Thyroid gland (tissue), 4 donors: Measurements from ENCODE around the gene GRB10. TPM values are rescaled to one million over a fixed set of nuclear protein-coding genes. Genes with fewer than 3 reads are reported as not detected.

Experiments
- DNase-seq, 2 donors: peaks; one replicate each; pipeline ENCODE4 v3.0.0-alpha.2; 2019
- H3K27ac ChIP-seq, 3 donors: fragments of 200-600 bp; sonication (generic); 1 replicate in 2 of 3; 2 replicates in 1 of 3; pipeline ENCODE4 v1.5.1; 2016 to 2019; ENCODE audit warnings: mild to moderate bottlenecking in 1 of 3, moderate library complexity in 1 of 3
- H3K27me3 ChIP-seq: fragments of 200-600 bp; sonication (generic); one replicate; pipeline ENCODE4 v1.5.1; 2019
- H3K36me3 ChIP-seq, 2 donors: fragments of 200-600 bp; sonication (generic); one replicate each; pipeline ENCODE4 v1.5.1; 2016 to 2019
- H3K4me1 ChIP-seq, 2 donors: fragments of 200-600 bp; sonication (generic); one replicate each; pipeline ENCODE4 v1.5.1; 2017 to 2019
- H3K4me3 ChIP-seq, 3 donors: fragments of 200-600 bp; sonication (generic); replicated peaks in 1 of 3; 1 replicate in 2 of 3; 2 replicates in 1 of 3; pipeline ENCODE4 v1.5.1; 2016; ENCODE audit warnings: mild to moderate bottlenecking in 1 of 3
- H3K9me3 ChIP-seq: fragments of 200-600 bp; sonication (generic); one replicate; pipeline ENCODE4 v1.5.1; 2017
- POLR2A ChIP-seq, 2 donors: fragments of 450-650 bp; IDR thresholded peaks; one replicate each; pipeline ENCODE4 v1.6.1; 2017; ENCODE audit warnings: antibody characterized with exemption in 2 of 2, mild to moderate bottlenecking in 2 of 2, moderate library complexity in 1 of 2
- WGBS, 2 donors: methylation state at CpG; one replicate each; pipeline ENCODE4 v1.1.5; 2017; 5-methylcytosine and 5-hydroxymethylcytosine counted together
- intact Hi-C: fragments of 100-400 bp; cut with DNase I; formaldehyde crosslinking; loops from one replicate; pipeline ENCODE4 v1.15.1; 2023
- total RNA-seq, 4 donors: library from RNA; depleted of rRNA; stranded (reverse); fragments of >200 nt; gene quantifications; one replicate each; pipeline ENCODE4 v1.2.3, GENCODE V29; 2016
- TF ChIP-seq, protein P1 (sequence below), 6 experiments: fragments of 200-600 bp in 3 of 6; fragments of 450-650 bp in 3 of 6; sonication (generic) in 3 of 6; IDR thresholded peaks; one replicate each; pipeline ENCODE4 v1.5.1; 2016 to 2019; ENCODE audit warnings: antibody characterized with exemption in 6 of 6, mild to moderate bottlenecking in 2 of 6, inconsistent platforms in 1 of 6, moderate library complexity in 1 of 6

Gene GRB10
- total RNA-seq, 4 donors from 2014 or later: 21.3 to 99.2 (median 39.6) TPM

DNA sequence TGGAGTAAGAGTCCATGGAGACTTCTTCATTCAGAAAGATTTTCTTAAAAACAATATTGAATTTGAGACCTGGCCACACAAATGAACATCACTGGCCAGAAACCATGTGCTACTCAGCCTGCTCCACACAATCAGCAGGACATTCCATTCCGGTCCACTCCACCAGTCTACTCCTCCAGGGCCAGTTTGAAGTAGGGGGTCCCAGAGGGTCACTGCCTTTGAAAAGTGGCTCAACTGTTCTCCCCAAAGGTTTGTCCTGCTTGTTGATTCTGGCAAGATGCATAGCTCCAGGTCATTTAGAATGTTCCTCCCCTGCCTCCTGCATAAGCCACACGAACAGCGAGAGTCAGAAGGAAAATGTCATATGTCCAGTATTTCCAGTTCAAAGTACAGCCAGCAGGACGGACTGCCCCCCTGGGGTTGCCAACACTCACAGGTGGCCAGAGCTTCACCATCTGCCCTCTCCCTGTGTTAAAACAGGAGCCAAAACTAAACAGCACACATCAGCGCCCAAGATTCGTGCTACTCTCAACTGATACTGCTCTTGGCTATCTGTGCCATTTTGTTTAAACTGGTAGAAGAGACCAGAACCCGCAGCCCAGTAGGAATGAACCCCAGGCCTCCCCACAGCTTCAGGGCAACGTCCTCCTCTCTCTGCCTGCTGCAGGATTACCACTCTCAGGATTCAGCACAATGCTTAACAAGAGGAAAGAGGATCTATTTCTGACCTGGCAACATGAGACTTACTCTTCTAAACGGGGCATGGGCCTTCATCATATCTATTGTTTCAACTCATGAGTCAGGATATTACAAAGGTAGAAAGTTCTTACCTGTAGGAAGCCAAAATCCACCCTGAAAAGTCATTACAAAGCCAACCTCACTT, 11.3 kb downstream of the GRB10 start:
- Histone ChIP-seq H3K4me1 (no peaks in the 10 kb centered on the region), H3K9me3 (no peaks in the 10 kb centered on the region), H3K27me3 (no peaks in the 10 kb centered on the region), H3K4me3 (no peak overlapping the region), H3K36me3 (no peaks in the 10 kb centered on the region), H3K27ac (no peak overlapping the region)
- DNase-seq: no peak
- intact Hi-C loops: no loop called here
- 58 to 69% methylated on average over 9 of the region's 9 CpGs for WGBS, 2 donors
- no peak for TF ChIP-seq POLR2A (IDR thresholded peaks at IDR 0.05)
- TF ChIP-seq, protein P1, sequence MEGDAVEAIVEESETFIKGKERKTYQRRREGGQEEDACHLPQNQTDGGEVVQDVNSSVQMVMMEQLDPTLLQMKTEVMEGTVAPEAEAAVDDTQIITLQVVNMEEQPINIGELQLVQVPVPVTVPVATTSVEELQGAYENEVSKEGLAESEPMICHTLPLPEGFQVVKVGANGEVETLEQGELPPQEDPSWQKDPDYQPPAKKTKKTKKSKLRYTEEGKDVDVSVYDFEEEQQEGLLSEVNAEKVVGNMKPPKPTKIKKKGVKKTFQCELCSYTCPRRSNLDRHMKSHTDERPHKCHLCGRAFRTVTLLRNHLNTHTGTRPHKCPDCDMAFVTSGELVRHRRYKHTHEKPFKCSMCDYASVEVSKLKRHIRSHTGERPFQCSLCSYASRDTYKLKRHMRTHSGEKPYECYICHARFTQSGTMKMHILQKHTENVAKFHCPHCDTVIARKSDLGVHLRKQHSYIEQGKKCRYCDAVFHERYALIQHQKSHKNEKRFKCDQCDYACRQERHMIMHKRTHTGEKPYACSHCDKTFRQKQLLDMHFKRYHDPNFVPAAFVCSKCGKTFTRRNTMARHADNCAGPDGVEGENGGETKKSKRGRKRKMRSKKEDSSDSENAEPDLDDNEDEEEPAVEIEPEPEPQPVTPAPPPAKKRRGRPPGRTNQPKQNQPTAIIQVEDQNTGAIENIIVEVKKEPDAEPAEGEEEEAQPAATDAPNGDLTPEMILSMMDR (IDR thresholded peaks at IDR 0.05): no peak

DNA sequence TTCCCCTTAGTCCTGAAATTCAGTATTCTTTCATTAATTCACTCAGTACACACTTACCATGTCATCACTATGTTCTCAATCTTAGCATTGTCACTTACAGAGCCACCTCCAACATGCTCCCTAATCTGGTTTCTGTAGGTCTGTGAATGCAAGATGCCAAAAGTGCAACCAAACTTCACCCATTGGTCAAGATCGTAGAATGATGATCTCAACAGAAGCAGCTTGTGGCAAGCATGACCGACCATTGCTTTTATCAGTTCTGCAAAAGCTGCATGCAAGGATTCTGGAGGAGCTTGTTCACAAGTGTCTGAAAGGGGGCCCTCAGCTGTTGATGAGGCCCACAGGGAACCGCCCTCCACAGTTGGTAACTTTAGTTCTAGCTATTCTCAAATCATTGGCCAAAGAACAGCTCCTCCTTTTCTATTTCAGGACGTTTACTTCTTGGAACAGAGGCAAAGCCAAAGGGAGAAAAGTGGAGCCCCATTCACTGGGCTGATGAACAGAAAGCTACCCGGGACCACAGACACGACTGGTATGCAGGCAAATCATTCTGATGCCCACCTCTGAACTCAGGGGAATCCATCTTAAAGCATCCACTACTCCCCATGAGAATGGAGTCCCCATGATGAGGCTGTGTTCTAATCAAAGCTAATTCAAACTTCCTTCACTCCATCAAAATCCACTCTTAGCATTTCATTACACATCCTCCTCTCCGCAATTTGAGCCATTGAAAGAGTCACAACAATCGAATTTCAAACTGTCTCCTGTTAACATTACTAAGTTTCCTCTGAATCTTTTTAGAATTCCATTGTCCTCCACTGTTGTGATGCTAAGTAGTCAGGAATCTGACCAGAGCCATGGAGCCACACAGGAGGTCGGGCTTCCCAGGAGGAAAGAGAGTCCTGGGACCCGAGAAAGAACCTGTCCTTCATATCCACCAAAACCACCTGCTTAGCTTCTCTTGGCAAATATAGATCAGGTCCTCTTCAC, 13.9 kb downstream of the GRB10 start:
- H3K27ac ChIP-seq: no peak overlapping the region
- intact Hi-C loops: no loop called here
- TF ChIP-seq, protein P1 (IDR thresholded peaks at IDR 0.05): no peak
- no peak for TF ChIP-seq POLR2A (IDR thresholded peaks at IDR 0.05)
- no peaks in the 10 kb centered on the region for H3K9me3 ChIP-seq
- H3K27me3 ChIP-seq: no peaks in the 10 kb centered on the region
- H3K4me1 ChIP-seq: no peaks in the 10 kb centered on the region
- no peak for DNase-seq
- H3K36me3 ChIP-seq: no peaks in the 10 kb centered on the region
- no peak overlapping the region for H3K4me3 ChIP-seq
- WGBS, 2 donors: 74 to 81% methylated on average over 10 of the region's 10 CpGs

DNA sequence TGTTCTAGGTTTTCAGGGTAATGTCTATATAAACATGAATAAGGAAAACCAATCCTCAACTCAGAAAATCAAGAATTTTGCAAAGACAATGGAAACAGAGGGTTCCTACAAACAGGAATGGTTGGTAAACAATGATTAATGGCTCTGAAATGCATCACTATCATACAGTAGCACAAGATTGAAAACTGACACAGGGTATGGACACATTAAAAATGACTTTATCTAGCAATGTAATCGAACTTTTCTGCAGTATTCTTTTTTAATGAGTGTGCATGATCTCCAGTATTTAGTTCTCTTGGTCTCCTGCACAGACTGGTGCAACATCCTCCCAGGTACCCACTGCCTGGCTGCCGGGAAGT, 15.9 kb downstream of the GRB10 start:
- 50 to 68% methylated on average over 2 of the region's 2 CpGs for WGBS, 2 donors
- Histone ChIP-seq H3K4me3 (no peak overlapping the region), H3K4me1 (no peaks in the 10 kb centered on the region), H3K27me3 (no peaks in the 10 kb centered on the region), H3K9me3 (no peaks in the 10 kb centered on the region), H3K36me3 (no peaks in the 10 kb centered on the region), H3K27ac (no peak overlapping the region)
- no peak for DNase-seq
- intact Hi-C loops: no loop called here
- TF ChIP-seq, protein P1 (IDR thresholded peaks at IDR 0.05): no peak
- TF ChIP-seq POLR2A (IDR thresholded peaks at IDR 0.05): no peak

DNA sequence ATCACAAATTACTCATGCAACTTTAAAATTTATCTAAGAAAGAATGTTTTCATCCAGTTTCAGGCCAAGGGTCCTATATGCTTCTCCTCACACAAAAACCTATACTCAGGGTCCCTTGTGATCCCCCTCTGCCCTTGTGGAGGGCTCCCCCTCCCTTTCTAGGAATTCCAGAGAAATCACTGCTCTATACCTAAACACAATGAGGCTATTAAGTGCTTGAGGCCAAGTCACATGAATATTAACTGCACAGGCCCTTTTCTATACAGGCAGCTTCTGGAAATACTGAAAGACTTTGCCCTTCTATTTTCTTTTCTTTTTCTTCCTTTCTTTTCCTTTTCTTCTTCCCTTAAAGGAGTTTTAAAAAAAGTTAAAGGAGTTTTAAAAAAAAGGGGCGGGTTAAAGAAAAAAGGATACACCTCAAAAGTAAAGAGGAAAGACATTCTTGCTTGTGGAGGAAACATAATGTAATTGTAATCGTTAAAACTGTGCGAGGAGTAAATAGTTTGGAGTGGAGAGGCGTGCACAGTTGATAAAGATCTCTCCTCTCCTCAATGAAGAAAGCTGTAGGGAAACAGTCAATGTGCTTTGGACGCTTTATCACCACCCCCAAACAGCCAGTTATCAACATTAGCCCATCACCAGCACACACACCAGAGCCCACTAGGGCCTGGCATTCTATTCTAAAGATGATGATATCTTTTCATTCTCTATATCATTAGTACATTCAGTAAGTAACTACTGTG, 16.4 kb downstream of the GRB10 start:
- H3K27me3 ChIP-seq: no peaks in the 10 kb centered on the region
- no peaks in the 10 kb centered on the region for H3K36me3 ChIP-seq
- no peak overlapping the region for H3K4me3 ChIP-seq
- no peaks in the 10 kb centered on the region for H3K4me1 ChIP-seq
- no peak overlapping the region for H3K27ac ChIP-seq
- no peaks in the 10 kb centered on the region for H3K9me3 ChIP-seq
- intact Hi-C loops: no loop called here
- no peak for TF ChIP-seq POLR2A (IDR thresholded peaks at IDR 0.05)
- TF ChIP-seq, protein P1 (IDR thresholded peaks at IDR 0.05): no peak
- DNase-seq: no peak
- 65 to 71% methylated on average over 5 of the region's 5 CpGs for WGBS, 2 donors
